Measurements from ENCODE around the gene DLG2.
"Not testable (repeated sequence)": the region's sequence is repeated elsewhere in the genome, so short reads cannot be mapped to it uniquely, and the experiment has no call there.

DLG2 gene

DNA sequence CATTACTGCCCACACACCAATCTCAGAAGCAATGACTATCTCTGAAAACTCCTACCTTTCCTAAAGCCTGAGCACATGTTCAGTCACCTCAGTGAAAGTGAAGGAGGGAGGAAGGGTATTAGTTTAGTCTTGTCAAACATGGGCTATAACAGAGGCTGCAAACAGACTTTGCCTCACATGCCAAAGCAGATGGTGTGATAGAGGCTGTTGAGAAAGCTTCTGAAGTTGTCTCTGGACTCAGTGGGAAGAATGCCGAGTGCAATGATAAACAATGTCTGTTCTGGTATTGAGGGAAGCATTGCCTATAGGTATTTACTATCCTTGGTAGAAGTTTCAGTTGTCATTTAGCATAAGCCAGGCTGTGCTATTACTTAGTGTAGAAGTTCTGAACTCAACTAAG, 2026.5 kb downstream of the DLG2 start:
- DNase-seq (ENCODE audit: low read depth in 3 of 3) = no peak

DNA sequence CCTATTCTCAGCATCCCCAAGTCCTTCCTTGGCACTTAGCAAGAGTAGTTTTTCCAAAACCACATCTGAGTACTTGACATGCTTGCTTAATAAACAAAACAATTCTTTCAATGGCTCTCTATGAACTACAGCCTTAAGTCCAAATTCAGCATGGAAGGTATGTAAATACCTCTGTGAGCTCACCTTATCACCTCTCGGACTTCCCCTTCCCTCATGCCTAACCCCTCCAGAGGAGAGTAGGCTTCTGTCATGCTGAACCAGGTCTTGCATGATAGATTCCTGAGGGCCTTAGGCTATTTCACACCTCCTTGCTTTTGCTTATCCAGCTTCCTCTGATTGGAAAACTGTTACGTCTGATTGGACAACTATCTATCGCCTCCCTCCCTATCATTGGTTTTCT, 2028.1 kb downstream of the DLG2 start:
- no peak for DNase-seq (ENCODE audit: low read depth in 3 of 3)

DNA sequence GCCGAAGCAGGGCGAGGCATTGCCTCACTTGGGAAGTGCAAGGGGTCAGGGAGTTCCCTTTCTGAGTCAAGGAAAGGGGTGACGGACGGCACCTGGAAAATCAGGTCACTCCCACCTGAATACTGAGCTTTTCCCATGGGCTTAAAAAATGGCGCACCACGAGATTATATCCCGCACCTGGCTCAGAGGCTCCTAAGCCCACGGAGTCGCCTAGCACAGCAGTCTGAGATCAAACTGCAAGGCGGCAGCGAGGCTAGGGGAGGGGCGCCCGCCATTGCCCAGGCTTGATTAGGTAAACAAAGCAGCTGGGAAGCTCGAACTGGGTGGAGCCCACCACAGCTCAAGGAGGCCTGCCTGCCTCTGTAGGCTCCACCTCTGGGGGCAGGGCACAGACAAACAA, 2039.3 kb downstream of the DLG2 start:
- DNase-seq (ENCODE audit: low read depth in 3 of 3) = not testable (repeated sequence)

DNA sequence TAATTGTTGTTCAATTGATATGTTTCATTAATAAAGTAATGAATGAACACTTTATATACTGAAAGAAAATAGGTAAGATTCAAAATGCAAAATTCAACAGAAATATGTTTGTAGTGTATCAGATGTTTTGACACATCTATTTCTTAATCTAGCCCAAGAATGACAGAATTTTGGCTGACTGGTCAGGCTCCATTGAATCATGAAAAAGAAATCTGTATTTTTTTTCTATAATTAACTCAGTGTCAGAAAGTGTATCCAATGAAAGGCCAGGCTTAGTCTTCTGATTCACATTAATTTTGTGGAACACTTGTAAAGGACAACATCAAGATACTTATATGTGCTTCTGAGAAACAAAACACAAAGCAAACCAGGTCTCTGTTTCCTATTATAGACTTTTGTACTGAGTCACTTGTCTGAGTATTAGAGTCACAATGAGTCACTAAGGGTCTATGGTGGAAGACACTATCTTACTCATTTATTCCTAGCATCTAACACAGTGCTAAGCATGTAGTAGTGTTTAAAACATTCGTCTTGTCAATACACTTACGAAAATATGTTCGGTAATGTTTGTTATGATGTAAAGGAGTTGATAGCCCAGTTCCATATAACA, 2043.3 kb downstream of the DLG2 start:
- no peak for DNase-seq (ENCODE audit: low read depth in 3 of 3)

DNA sequence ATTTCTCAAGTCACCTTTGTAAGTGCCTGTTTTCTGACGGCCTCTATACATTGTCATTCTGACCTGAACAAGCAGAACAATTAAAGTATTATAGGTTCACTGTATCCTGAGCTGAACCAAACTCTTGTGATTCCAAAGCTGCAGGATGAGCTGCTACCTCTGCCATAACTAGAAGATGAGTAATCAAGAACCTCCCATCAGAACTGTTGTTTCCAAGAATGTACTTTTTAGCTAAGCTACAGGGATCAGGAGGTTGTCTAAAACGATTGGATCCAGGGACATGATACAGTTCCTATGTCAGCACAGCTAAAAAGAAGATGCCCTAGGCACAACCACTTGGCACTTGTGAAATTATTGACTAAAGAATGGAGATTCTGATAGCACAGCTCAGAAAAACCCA, 2052.6 kb downstream of the DLG2 start:
- no peak for DNase-seq (ENCODE audit: low read depth in 3 of 3)

DNA sequence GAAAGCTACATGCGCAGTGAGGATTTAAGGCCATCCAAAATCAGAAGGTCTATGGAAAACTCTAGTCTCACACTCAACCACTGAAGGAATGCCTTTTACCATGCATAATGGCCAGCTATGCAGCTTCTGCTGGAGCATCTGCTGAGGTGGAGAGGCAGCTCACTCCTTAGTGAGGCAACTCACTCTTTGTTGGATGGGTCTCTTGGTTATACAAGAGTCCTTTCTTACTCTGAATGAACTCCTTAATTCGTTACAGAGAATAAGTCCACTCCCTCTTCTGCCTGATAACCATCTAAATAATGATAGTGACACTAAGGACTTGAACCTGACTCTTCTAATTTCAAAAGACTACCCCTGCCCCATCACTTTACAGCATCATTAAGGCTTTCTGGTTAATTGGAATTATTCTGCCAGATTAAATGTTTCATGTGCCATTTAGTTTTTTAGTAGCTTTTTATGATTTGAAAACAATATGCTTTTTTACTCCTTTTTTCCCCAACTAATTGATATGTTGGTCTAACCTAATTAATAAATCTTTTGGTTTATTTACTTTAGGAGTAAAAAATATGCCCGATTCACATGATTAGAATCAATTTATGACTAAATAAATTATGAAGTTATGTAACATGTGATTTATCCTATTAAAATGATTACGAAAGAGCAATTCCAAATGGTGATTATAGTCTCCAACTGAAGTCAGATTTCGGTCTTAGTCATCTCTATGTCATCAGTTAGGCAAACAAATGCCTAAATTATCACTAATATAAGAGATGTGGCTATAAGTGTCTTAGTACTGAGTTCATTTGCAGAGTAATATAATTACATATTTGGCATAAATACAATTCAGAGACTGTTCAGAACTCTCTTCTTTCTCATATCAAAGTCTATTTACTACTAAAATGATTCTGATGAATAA, 2054.3 kb downstream of the DLG2 start:
- no peak for DNase-seq (ENCODE audit: low read depth in 3 of 3)

DNA sequence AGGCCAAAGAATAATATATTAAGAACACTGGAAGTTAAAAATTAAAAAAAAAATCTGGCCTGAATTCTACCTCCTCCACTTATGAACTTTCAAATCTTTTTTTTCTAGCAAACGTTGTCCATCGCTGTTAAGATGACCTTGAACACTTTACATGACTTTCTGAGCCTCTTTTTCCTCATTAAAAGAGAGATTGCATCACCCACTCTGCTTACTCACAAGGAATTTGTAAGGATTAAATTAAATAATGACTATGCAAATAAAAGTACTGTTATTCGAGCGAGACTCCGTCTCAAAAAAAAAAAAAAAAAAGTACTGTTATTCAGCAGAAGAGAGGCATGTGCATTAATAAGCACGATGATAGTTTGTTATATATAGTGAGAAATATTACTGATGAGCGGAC, 2055.8 kb downstream of the DLG2 start:
- DNase-seq (ENCODE audit: low read depth in 3 of 3) = no peak

DNA sequence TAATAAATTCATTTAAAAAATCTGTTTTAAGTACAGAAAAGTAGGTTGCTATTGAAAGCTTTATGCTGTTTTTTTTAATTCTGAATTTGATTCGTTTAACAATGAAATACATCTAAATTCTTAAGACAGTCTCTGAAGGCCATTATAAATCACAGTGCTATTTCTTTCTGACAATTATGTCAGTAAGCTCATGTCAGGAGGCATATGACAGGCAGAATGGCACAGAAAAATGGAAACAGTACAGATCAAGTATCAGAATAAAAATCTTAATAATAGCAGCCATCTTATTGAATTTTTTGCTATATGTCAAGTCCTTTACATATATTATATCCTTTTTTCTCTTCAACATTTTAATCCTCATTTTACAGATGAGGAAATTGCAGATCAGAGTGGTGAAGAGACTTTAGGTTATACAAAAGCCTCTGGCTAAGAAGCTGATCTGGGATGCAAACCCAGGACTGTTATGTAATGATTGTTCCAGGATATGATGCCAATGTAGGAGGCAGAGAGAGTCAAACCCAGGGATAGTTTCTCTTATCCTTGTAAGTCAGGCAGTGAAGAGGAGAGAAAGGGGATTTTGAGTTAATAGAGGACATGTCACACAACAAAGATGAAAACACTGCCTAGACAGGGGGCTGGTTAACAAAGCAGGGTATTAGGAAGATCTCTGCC, 2057.9 kb downstream of the DLG2 start:
- DNase-seq (ENCODE audit: low read depth in 3 of 3) = no peak

DNA sequence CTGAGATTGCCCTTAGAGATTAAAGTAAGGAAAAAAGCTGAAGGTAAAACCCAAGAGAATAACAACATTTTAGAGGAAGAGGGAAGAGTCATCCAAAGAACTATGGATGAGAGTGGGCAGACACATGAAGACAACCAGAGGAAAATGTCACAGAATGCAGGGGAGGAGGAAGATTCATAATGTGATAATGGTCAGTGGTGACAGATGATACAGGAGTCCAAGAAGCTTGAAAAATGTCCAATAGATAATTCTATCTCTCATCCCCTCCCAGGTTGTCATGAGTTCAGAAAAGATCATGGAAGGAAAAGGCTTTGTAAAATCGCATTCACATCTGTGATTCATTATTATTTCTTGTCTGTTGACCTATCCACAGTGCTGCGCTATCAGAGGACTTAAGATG, 2058.6 kb downstream of the DLG2 start:
- no peak for DNase-seq (ENCODE audit: low read depth in 3 of 3)

DNA sequence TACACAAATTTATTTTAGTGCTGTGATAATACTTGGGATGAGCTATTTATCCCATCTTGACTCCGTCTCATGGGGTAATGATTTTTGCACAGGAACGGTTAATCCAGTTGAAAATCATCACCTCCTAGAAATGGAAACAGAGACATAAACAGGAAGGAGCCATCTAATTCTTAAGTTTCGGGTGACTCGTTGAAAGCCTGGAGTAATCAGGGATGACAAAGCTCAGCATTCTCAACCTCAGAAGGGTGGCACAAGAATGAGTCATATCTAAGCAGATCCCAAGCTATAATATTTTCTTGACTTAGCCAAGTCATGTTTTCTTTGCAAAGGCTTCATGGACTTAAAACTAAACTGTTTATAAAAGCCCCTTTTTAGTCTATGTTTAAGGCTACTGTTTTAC, 2060.2 kb downstream of the DLG2 start:
- no peak for DNase-seq (ENCODE audit: low read depth in 3 of 3)

DNA sequence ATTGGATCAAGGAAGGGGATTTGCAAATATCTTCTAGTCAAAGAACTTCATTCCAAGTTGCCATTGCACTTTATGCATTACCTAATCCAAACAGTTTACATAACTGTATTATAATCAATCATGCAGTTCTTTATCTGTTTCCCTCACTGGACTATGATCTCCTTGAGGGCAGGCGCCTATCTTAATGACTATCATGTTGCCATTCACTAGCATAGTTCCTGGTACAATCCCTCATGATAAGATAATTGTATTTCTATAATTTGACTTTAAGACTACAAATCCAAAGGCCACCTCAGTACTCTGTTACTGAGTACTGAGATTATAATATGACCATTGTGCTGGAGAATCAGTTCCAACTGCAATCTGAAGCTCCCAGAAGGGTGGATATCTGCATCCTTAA, 2062.3 kb downstream of the DLG2 start:
- no peak for DNase-seq (ENCODE audit: low read depth in 3 of 3)

DNA sequence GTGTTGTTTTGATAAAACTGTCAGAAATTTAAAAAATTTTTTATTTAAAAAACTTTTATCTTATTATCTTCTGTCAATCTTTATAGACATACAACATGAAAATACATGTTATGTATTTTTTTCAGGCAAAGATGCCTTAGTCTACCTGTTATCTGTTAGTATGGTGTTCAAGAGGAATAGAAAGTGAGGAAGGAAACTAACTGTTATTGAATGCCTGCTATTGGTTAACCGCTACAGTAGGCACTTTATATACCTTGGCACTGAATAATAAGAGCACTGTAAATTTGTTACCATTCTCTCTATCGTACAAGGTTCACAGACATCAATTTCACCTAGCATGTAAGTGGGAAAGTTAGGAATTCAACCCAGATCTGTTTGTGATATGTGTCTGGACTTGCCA, 2068.9 kb downstream of the DLG2 start:
- no peak for DNase-seq (ENCODE audit: low read depth in 3 of 3)

DNA sequence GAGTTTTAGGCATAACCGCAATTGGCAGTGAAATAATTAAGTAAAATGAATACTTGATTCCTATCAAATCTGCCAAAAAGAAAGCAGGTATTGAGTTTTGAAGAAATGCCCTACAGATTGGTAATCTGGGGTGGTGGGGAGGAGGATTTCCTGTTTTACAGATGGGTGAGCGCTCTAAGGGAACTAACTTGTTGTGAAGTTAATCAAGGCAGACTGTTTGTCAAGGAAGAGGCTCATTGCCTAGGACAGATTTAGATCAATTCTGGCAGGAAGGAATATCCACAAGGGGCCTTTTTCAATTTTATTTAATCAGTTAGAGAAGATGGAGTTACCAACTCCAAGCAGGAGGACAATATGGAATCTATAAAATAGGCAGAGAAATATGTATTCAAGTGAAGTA, 2069.5 kb downstream of the DLG2 start:
- DNase-seq (ENCODE audit: low read depth in 3 of 3) = no peak

DNA sequence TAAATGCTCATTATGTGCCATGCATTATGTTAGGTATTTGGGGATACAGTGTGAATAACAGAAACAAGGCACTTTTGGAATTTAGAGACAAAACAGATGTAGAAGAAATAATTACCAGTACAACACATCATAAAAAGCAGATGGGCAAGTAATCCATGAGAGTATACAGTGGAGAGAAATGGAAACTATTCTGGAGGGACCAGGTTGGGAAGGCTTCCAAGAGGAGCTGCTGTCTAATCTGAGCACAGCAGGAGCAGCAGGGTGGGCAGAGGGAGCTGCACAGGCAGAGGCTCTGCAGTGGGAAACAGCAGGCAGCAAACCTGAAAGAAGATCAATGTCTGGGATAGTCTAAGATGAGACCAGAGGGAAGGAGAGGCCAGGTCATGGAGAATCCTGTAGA, 2072.3 kb downstream of the DLG2 start:
- no peak for DNase-seq (ENCODE audit: low read depth in 3 of 3)

DNA sequence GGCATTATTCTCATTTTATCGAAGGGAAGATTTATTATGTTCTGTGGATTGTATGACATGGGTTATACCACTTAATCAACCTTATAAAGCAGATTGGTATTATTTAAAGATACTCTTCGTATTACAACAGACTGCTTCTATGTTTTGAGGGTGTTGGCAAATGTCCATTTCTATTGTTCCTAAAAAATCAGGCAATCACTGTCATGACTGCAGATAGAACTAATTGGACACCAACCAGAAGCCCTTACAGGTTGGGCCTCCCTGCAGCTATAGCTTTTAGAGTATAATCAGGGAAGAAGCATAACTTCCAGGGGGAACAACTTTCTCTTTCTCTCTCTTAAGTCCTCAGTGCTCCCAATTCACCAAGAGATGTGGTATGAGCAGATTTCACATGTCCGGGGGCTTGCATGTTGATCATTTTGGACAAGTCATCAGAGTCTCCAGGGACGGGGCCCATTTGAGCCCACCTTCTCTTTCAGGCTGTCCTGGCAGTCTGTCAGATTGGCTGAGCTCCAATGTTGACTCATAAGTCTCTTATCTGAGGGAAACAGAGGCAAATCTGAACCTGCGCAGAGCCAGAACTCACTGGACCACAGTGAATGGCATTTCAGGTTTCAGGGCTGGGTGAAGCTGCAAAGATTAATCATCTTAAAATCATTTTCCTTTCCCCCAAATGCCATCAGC, 2077.0 kb downstream of the DLG2 start:
- no peak for DNase-seq (ENCODE audit: low read depth in 3 of 3)

DNA sequence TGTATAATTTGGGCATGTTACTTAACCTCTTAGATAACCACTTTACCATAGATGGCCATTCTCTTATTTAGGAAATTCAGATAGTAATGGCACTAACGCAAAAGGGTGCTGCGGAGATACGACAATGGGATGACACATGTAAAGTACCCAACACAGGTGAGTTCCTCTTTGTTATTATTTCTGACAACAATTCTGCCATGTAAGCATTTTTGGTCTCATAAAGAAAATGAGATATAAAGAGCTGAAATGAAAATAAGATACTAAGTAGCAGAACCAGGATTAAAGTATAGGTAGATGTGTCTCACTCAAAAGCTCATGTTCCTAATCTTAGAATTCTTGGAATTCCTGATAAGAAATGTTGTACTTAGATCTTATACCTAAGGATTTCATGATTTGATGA, 2080.8 kb downstream of the DLG2 start:
- no peak for DNase-seq (ENCODE audit: low read depth in 3 of 3)

DNA sequence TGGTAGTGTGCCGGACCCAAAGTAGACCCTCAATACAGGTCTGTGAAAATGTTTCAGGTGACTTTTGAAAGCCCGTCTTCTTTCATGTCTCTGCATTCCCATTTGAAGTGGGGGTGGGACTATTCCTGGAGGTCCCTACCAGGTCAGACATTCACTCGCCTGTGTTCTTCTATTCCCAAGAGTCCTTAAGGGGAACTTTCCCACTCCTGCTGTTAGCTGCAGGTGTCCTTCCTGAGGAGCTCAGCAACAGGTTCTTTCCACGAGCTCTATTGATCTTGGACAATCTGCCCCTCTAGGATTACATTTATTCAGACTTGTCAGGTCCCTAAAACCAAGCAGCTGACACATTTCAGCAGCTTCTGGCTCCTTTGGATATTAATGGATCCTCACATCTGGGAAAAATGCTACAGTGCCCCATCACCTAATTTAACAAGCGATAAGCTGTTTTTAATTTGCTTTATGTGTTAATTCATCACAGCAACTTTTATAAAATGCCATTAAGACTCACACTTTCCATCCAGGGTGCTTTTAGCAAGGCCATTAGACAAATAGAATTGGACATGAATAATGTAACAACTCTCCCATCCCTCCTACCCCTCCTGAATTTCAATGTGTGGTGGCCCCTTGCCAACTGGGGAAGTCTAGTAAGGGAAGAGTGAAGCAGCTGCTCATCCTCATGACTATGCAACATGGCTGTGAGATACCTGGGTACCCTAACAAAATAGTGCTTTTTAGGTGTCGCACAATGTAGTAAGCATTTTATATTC, 2081.5 kb downstream of the DLG2 start:
- no peak for DNase-seq (ENCODE audit: low read depth in 3 of 3)

DNA sequence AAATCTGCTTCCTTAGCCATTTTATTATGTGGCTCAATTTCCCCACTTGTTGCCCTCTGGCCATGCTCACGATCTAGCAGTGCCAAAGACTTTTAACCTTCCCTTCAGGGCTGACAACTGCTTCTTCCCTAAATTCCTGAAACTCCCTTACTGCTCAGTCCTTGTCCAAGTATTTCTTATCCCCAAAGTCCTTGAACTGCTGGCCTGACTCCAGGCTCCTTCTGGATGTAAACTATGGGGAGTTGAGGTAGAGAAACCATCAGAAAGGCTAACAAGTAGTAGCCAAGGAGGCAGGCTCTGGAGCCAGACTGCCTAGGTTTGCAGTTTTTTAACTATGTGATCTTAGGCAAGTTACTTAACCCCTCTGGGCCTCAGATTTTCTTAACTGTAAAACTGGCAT, 2082.3 kb downstream of the DLG2 start:
- DNase-seq (ENCODE audit: low read depth in 3 of 3) = no peak

DNA sequence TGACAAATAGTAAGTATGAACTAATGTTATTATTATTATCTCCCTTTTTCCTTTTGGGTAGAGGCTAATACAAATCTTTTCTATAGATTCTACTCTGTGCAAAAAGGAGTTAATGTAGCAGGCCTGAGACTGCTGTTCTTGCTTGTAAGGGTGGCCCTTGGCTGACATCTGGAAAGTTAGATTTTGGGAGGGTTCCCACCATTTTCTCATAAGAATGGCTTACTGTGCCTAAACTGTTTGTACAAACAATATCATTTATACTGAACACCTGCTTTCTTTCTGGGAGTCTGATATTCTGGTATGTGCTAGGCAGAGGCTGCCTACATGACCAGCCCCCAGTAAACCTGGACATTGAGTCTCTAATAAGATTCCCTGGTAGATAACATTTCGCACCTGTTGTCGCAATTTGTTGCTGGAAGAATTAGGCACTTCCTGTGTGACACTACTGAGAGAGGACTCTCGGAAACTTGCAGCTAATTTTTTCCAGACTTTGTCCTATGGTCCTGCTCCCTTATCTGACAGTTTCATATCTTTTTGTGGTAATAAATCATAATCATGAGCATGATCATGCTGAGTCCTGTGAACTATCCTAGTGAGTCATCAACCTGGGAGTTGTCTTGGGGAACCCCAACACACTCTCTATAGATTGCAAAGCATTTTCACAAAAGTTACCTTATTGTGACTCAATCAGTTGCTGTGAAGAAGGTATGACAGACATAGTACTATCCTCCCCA, 2083.3 kb downstream of the DLG2 start:
- DNase-seq (ENCODE audit: low read depth in 3 of 3) = no peak

DNA sequence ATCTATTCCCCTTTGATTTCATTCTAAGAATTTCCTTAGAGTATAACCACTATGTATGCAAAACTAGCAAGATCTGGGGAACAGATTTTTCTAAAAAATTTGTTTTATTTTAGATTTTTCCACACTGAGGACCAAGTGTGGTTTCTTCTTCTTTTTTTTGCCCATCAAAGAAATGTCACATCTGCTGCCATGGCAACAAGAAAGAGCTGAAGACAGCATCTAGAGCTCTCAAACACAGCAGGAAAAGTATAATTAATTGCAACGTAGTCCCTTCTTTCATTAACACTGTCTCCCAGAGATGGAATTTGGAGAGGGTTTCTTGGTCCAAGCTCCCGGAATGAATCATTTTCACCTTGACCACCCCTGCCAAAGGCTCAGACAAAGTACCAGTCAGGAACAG, 2084.3 kb downstream of the DLG2 start:
- no peak for DNase-seq (ENCODE audit: low read depth in 3 of 3)

DNA sequence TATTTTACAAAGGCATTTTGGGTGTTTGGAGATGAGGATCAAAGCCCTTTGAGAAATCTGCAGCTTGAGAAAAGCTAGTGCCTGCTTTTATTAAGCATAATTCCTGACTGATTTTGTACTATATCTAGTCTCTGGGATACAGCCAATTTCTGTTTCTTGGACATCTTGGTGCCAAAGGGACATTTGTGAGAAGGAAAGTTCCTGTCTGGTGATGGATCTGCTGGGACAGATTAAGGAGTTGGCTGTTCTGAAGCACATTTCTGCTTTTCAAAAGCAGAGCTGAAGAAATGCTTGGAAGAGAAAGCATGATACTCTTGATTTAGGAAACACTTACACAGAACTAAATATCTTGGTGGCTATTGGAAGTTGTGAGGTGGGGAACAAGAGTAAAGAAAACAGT, 2086.4 kb downstream of the DLG2 start:
- no peak for DNase-seq (ENCODE audit: low read depth in 3 of 3)
